OCI-LY1 (cell line): ENCODE measurements around the gene SUSD3.

ENCODE experiments used
- CTCF ChIP-seq: fragments of 200-600 bp; sonication (generic), shearing (Covaris generic); IDR thresholded peaks from 2 replicates; pipeline ENCODE4 v1.5.1; 2017; ENCODE audit warnings: mild to moderate bottlenecking, antibody characterized with exemption, low read length, moderate library complexity, mixed read lengths
- EZH2 ChIP-seq: fragments of 200-600 bp; sonication (generic), shearing (Covaris generic); IDR thresholded peaks from 2 replicates; pipeline ENCODE4 v1.8.0; 2017; ENCODE audit warnings: borderline replicate concordance, mixed run types, mild to moderate bottlenecking, antibody characterized with exemption, low read length, moderate library complexity, mixed read lengths

DNA sequence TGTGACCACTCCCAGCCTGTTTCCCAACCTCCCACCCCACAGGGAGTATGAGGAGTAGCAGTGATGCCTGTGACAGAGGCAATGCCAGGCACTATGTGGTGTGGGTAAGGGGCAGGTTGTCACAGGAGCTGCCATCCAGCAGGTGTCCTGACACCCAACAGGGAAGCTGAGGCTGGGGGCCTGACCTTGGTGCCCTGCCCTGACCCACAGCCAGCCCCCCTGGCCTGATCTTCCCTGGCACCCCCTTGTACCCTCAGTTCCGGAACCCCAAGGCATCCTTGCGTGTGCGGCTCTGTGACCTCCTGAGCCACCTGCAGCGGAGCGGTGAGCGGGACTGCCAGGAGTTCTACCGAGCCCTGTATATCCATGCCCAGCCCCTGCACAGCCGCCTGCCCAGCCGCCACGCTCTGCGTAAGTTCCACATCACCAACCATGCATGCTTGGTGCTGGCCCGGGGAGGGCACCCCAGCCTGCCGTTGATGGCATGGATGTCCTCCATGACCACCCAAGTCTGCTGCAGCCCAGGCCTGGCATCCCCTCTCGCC is 51.9 kb downstream of the SUSD3 start:
- TF ChIP-seq CTCF: no peak
- no peak for TF ChIP-seq EZH2
